Measurements from ENCODE around the gene ICAM3.
"Not testable (repeated sequence)": the region's sequence is repeated elsewhere in the genome, so short reads cannot be mapped to it uniquely, and the experiment has no call there.

ICAM3 gene

DNA sequence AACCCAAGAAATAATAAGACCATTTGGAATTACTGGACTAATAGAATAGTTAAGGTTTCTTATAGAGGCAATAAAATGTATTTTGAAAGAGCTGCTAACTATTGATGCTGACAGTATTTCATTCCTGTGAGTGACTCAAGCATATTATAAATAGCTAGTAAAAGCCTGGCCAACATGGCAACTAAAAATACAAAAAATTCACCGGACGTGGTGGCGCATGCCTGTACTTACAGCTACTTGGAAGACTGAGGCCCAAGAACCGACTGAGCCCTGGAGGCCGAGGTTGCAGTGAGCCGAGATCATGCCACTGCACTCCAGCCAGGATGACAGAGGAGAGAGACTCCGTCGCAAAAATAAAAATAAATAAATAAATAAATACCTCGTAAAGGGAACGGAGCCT lies 5.4 kb upstream of the ICAM3 start:
- DNase-seq, result no peak

- no peak for DNase-seq
Measured at GRCh38 chr19:10343495-10343894, 4.1 kb upstream of the ICAM3 start.

DNA sequence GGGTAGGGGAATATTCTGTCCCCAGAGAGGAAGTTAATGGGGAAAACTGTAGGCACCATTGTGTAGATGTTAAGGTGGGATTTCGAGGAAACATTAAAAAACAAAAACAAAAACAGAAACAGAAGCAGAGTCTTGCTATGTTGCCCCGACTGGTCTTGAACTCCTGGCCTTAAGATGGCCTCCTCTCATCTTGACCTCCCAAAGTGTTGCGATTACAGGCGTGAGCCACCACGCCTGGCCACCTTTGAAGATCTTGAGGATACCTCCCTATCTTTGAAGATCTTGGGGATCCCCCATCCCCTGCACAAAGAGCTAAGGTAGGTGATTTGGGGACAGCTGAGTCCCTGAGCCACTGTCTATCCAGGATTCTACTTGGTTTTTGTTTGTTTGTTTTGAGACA lies 553 bp upstream of the ICAM3 start:
- no peak for DNase-seq

- no peak for DNase-seq
Measured at GRCh38 chr19:10338940-10339339, 484 bp downstream of the ICAM3 start.

DNA sequence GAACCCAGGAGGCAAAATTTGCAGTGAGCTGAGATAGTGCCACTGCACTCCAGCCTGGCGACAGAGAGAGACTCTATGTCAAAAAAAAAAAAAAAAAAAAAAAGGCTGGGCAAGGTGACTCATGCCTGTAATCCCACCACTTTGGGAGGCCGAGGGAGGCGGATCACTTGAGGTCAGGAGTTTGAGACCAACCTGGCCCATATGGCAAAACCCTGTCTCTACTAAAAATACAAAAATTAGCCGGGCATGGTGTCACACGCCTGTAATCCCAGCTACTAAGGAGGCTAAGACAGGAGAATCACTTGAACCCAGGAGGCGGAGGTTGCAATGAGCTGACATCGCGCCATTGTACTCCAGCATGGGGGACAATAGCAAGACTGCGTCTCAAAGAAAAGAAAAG lies 2.7 kb downstream of the ICAM3 start:
- not testable (repeated sequence) for DNase-seq

- no peak for DNase-seq
Measured at GRCh38 chr19:10335352-10335985, 4.0 kb downstream of the ICAM3 start.

DNA sequence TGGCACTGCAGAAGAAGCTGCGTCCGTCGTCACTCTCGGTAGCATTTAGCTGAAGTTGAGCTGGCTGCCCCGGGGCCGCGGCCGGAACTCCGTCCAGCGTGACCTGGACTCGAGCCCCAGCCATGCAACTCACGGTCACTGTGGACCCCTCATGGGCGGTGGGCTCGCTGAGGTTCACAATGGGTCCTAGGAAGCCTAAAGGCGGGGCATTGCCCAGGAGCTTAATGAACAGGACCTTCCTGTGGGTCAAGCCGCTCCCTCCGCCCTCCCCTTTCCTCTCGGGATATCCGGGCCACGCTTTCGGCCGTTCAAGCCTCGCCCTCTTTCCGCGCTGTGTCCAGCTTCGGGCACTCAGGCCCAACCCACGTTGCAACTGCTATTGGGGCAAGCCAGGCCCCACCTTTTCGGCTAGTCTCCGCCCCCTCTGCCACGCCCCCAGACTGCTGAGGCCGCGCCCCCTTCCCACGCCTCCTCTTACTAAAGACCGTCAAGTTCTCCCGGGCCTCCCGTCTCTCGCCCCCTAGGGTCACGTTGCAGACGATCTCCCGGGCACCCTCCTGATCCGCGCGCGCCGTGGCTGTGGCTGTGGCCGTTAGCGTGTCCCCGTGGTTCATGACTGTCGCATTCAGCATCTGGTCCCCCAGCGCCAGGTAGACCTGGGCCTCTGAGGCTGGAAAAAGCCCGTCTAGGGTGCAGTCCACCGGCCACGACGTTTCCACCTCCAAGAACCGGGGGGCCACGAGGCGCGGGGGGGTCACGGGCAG lies 4.7 kb downstream of the ICAM3 start:
- peak; percentile 88 for DNase-seq

DNA sequence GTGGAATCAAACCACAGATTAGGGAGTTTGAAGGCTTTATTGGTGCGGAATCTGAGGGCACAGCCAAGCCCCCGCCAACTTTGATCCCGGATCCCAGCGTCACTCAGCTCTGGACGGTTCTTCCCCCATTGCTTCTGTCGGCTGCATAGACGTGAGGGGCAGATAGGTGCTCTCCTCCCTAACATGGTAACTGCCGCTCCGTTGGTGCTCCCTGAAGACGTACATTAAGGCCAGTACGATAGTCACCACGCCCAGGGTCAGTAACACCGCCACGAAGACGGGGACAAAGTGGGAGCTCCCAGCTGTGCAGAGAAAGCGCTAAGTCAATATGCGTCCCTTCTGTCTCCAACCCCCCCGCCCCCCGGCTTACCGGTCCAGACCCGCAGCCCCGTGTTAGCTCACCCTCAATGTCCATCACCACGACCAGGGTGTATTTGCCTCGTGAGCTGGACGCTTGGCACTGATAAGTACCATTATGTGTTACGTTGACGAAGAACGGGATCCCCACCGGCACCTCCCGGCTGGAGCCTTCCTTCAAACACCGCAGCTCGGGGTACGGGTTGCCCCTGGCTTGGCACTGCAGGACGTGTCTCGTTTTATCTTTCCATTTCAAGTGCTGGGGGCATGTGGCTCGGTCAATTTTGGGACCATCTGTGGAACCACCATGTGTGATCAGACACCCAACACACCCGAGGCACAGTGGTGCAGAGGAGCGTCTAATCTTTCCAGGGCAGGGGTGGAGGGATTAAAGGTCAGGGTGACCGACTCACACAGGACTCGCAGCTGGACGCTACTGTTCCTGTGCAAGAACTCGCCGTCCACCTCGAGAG lies 5.5 kb downstream of the ICAM3 start:
- DNase-seq, result peak; percentile 61

- DNase-seq, result peak; percentile 99
Measured at GRCh38 chr19:10332965-10333757, 6.3 kb downstream of the ICAM3 start, which contains the start of gene RAVER1. TSS of gene RAVER1 (minus strand) at chr19:10333529. CDS start at chr19:10333507, 22 bp downstream.

DNA sequence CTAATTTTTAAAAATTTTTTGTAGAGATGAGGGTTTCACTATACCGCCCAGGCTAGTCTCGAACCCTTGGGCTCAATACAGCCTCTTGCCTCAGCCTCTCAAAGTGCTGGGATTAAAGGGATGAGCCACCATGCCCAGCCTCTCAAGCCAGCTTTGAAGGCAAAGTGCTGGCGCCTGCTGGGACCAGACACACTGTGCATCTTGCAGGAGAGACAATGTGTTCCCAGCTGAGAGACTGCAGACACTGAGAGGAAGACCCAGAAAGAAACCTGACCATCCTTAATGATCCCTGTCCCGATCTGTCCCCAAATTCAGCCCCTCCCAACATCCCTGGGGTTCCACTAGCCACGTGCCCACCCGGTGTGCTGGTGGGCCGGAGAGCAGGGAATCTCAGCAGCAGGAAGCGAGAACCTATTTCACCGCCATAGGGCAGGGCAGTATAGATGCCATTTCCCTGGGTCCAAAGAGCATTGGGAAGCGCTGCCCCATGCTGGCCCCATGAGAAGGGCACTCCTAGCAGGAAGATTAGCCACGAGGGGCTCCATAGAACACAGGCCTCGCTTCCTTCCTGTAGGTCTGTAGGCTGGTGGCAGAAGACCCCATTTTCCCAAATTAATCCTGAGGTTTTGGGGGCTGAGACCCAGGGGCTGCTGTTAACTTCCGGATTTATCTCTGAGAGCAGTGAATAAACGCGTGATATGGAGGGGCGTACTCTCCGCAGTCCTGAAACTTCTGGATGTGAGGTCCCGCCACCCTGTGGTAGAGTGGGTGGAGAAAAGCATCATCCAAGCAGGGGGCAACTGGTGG lies 7.1 kb downstream of the ICAM3 start:
- DNase-seq, result no peak

GRCh38 chr19:10329555-10329954 lies 9.9 kb downstream of the ICAM3 start:
- DNase-seq, result no peak

DNA sequence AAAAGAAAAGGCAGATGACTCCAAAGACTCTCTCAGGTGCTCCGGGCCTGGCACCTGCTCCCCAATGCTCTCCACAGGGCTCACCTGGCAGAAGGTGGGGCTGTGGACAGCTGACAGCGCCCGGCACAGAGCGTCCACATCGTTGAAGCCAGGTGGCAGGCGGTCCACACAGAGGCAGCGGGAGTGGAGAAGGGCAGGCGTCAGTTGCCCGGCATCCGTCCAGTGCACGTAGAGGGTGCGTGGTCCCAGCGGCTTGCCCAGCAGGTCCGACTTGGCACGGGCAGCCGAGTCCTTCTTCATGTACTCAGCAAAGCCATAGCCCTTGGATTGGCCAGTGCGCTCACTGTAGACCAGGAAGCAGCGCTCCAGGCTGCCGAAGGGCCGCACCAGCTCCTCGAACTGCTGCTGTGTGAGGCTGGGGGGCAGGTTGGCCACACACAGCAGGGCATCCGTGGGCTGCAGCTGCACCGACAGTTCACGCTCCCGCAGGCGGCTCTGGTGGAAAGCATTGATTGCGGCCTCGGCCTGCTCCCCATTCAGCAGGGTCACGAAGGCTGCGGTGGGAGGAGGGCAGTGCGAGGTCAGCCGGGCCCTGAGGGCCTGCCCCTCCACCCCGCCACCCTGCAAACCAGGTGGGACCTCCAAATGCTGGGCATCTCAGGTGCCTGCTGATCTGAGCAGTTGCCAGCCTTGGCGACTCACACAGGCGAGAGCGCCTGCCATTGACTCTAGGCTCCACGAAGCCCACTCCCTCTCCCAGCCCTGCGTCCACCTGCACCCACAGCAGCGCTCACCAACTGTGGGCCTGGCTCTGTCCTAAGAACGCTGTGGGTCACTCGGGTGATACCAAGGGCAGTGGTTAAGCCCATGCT lies 10.6 kb downstream of the ICAM3 start:
- DNase-seq, result no peak

GRCh38 chr19:10327793-10328192 lies 11.6 kb downstream of the ICAM3 start:
- DNase-seq, result no peak

DNA sequence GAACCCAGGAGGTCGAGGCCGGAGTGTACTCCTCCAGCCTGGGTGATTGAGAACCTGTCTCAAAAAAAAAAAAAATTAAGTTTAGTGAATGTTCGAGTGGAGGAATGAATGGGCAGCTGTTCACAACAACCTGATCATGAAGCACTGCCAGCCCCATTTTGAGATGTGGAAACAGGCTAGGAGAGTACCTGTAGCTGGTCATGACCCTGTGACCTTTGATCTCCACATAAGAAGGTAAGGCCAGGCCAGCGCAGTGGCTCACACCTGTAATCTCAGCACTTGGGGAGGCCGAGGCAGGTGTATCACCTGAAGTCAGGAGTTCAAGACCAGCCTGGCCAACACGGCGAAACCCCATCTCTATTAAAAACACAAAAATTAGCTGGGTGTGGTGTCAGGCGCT lies 13.7 kb downstream of the ICAM3 start:
- DNase-seq, result no peak

GRCh38 chr19:10321874-10322835 lies 17.3 kb downstream of the ICAM3 start:
- no peak for DNase-seq

DNA sequence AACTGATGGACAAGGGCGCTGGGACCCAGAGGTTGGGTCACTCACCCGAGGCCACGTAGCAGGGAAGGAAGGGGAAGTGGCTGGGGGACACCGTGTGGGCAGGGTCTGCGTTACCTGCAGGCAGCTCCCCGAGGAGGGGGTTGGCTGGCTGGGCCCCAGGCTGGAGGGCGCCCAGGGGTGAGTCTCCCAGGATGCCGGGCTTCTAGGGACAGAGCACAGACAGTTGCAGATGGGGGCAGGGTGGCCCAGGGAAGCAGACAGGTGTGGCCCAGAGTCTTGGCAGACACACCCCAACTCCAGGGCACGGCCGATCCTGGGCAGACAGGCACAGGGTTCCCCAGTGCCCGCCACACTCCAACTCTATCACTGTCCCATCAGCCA lies 18.0 kb downstream of the ICAM3 start:
- no peak for DNase-seq

DNA sequence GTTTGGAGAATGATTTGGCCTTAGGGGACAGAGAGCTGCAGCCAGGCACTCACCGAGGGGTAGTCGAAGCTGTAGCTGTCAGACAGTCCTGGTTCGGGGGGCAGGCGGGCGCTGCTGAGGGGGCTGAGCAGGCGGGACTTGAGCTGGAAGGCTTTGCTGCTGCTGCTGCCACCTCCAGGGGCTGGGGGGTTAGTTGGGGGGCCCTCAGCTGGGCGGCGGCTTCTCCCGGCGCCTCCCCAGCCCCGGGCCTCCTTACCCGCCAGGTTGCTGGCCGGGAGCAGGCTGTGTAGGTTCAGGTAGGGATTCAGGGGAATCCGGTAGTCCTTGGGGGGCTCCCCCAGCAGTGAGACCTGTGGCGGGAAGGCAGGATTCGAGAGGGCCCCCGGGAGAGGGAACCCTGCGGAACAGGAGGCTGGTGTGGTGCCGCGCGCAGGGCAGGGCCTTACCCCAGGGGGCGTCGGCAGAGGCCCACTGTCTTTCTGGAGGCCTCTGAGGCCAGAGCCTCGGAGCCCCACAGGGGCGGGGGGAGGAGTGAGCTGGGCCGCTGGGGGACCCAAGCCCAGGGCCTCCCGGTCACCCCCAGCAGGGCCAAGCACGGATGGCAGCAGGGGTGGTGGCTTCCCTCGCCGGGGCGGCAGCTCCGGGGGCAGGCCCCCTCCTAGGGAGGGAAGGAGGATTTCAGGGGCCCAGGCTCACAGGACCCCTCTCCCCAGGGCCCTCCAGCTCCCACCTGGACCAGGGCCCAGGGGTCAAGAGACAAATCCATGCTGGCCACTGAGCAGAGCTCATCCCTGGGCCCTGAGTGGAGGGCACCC lies 18.6 kb downstream of the ICAM3 start:
- no peak for DNase-seq

DNA sequence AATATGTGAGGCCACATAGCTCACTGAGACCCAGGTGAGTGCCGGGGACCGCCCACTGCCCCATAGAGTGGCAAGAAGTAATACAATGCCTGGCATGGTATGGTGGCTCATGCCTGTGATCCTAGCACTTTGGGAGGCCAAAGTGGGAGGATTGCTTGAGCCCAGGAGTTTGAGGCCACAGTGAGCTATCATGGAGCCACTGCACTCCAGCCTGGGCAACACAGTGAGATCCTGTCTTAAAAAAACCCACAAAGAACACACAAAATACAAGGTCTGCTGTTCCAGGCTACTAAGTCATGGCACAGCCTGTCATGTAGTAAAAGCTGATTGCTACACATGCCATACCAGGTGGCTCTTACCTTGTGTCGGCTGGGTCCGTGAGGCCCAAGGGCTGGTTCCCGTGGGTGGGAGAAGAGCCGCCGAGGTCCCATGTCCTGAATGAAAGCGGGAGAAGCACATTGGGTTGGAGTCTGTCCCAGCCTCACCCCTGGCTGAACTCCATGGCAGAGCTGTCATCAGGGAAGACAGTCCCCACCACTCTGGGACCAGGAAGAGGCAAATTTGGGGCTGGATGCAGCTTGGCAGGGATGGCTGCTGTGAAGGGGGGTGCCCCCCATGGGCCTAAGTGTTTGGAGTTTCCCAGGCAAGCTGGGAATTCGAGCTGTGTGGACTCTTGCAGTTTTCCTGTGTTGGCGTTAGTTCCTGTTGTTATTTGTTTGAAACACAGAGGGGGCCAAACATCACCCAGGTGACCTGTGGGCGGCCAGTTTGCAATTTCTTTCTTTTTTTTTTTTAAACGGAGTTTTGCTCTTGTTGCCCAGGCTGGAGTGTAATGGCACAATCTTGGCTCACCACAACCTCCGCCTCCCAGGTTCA lies 20.4 kb downstream of the ICAM3 start:
- DNase-seq, result no peak
